ENCODE measurements around the gene MRPS26.
A peak's percentile ranks its signal among the peaks of the same experiment; 100 is the strongest.
"Not testable (repeated sequence)": the region's sequence is repeated elsewhere in the genome, so short reads cannot be mapped to it uniquely, and the experiment has no call there.

The MRPS26 gene

GRCh38 chr20:3043322-3043721 is 2.5 kb upstream of the MRPS26 start, which contains the start of gene GNRH2:
Gene GNRH2, plus strand, starts transcription at chr20:3043622. Its CDS starts 793 bp downstream, at chr20:3044415.
- DNase-seq: no peak

- DNase-seq: no peak
These were observed 1.4 kb upstream of the MRPS26 start for GRCh38 chr20:3044336-3044965.

GRCh38 chr20:3045042-3045815 is 623 bp upstream of the MRPS26 start:
- DNase-seq: peak; percentile 60 to 61

- no peak for DNase-seq
These were observed 1.0 kb downstream of the MRPS26 start for GRCh38 chr20:3046677-3047462.

GRCh38 chr20:3047486-3048419 is 1.9 kb downstream of the MRPS26 start:
- DNase-seq: no peak

GRCh38 chr20:3051385-3052019 is 5.7 kb downstream of the MRPS26 start:
- no peak for DNase-seq

GRCh38 chr20:3059489-3059888 is 13.6 kb downstream of the MRPS26 start:
- DNase-seq: no peak

- not testable (repeated sequence) for DNase-seq
These were observed 18.3 kb downstream of the MRPS26 start for GRCh38 chr20:3064119-3064518.

GRCh38 chr20:3067139-3068014 is 21.5 kb downstream of the MRPS26 start:
- DNase-seq: no peak

GRCh38 chr20:3068075-3068474 is 22.2 kb downstream of the MRPS26 start:
- no peak for DNase-seq

GRCh38 chr20:3068986-3069900 is 23.4 kb downstream of the MRPS26 start:
- DNase-seq: peak; percentile 37 to 54

GRCh38 chr20:3070725-3071124 is 24.9 kb downstream of the MRPS26 start:
- DNase-seq: no peak

- DNase-seq: no peak
These were observed 25.4 kb downstream of the MRPS26 start for GRCh38 chr20:3071266-3071609.

GRCh38 chr20:3071610-3072529 is 26.0 kb downstream of the MRPS26 start, which contains the start of gene OXT:
Gene OXT, plus strand, starts transcription at chr20:3071620. Its CDS starts 36 bp downstream, at chr20:3071656.
- peak; percentile 76 to 81 for DNase-seq

GRCh38 chr20:3072530-3073250 is 26.8 kb downstream of the MRPS26 start:
- no peak for DNase-seq

- not testable (repeated sequence) for DNase-seq
These were observed 27.4 kb downstream of the MRPS26 start for GRCh38 chr20:3073251-3073643.

GRCh38 chr20:3074812-3075211 is 29.0 kb downstream of the MRPS26 start:
- DNase-seq: no peak

- DNase-seq: not testable (repeated sequence)
These were observed 29.5 kb downstream of the MRPS26 start for GRCh38 chr20:3075315-3075714.
